HuH-7.5 (cell line): ENCODE results near the gene SNAPC4.

Experiments
- DNase-seq: peaks from one replicate; pipeline ENCODE4 v3.0.0; 2011; ENCODE audit warnings: low spot score

SNAPC4 gene, protein sequence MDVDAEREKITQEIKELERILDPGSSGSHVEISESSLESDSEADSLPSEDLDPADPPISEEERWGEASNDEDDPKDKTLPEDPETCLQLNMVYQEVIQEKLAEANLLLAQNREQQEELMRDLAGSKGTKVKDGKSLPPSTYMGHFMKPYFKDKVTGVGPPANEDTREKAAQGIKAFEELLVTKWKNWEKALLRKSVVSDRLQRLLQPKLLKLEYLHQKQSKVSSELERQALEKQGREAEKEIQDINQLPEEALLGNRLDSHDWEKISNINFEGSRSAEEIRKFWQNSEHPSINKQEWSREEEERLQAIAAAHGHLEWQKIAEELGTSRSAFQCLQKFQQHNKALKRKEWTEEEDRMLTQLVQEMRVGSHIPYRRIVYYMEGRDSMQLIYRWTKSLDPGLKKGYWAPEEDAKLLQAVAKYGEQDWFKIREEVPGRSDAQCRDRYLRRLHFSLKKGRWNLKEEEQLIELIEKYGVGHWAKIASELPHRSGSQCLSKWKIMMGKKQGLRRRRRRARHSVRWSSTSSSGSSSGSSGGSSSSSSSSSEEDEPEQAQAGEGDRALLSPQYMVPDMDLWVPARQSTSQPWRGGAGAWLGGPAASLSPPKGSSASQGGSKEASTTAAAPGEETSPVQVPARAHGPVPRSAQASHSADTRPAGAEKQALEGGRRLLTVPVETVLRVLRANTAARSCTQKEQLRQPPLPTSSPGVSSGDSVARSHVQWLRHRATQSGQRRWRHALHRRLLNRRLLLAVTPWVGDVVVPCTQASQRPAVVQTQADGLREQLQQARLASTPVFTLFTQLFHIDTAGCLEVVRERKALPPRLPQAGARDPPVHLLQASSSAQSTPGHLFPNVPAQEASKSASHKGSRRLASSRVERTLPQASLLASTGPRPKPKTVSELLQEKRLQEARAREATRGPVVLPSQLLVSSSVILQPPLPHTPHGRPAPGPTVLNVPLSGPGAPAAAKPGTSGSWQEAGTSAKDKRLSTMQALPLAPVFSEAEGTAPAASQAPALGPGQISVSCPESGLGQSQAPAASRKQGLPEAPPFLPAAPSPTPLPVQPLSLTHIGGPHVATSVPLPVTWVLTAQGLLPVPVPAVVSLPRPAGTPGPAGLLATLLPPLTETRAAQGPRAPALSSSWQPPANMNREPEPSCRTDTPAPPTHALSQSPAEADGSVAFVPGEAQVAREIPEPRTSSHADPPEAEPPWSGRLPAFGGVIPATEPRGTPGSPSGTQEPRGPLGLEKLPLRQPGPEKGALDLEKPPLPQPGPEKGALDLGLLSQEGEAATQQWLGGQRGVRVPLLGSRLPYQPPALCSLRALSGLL (N-terminal part only)

DNA sequence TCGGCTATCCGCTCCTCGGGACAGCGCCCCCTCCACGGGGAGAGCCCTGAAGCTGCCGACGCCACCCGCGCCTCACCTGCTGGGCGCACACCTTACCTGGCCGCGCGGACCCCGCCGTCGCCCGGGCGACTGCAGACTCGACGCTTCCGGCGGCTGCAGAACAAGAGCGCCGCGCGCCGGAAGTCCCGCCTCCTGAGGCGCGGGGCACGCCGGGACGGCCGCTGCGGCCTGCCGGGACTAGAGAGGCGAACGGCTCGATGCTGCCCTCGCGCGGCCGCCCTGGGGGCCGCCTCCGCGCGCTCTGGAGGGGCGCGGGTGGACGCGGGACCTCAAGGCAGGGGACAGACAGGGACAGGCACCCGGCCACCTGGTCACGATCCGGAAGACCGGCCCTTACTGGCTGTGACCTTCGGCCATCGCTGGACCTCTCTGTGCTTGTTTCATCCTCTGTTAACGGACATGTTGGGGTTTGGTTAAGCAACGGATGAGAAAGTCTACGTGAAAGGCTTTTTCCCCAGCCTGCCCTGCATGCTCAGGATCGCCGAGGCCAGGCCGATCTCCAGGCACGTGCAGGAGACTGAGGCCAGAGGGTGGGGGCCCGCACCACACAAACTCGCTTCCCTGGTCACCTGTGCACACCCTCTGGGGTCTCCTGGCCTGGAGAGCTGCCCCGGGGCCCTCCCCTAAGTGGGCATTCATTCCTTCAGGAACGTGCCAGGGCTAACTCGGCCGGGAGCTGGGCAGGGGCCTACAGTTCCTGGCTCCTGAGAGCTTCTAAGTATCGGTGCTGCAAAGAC, at the start of gene SNAPC4:
SNAPC4 (minus strand) TSS at position 133 of the 797 bp plus-strand sequence. CDS start 1,742 bp downstream, outside the sequence.
- peak; percentile 95 for DNase-seq

DNA sequence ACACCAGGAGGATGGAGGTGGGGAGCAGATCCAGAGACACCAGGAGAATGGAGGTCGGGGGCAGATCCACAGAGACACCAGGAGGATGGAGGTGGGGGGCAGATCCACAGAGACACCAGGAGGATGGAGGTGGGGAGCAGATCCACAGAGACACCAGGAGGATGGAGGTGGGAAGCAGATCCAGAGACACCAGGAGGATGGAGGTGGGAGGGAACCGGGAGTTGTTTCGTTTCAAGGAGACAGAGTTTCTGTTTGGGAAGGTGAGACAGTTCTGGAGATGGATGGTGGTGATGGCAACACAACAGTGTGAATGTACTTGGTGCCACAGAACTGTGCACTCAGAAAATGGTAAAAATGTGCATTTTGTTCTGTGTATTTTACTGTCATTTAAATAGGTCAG, 48.7 kb upstream of the SNAPC4 start:
- no peak for DNase-seq

DNA sequence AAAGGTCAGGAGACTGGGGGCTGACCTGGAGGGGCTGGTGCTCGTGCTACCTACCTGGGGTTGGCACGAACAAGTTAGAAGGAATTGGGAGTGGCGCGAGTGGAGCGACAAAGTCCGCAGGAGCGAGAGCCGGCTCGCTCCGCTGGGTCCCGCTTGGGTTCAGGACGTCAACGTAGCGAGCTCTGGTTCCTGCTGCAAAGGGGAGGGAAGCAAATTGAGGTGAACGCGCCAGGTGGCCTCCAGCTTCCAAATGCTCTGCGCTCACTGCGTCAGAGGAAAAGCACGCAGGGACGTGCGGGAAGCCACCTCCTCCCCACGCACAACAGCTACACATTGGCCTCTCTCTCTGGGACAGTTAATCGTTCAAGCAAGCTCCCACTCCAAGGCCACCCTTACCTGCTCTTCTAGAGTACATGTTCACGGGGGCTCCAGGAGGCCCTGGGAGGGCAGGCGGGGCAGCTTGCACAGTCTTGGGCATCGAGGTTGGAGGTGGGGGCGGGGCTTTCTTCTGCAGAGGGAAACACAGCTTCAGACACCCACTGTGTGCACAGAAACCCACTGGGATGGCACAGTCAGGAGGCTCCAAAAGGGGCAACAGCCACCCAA, 47.3 kb upstream of the SNAPC4 start:
- DNase-seq, result no peak

DNA sequence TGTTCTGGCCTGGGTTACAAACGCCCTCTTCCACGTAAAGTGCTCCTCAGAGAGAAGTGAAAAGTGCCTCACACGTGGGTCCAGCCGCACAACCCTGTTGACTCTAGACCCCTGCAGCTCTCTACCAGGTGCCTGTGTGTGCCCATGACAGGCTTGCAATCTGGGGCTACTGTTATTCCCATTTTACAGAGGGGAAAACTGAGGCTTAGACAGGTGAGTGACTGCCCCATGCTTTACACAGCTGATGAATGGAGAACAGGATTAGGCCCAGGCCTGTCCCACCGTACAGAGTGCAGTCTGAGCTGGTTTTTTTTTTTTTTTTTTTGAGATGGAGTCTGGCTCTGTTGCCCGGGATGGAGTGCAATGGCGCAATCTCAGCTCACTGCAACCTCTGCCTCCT, 45.8 kb upstream of the SNAPC4 start:
- no peak for DNase-seq

DNA sequence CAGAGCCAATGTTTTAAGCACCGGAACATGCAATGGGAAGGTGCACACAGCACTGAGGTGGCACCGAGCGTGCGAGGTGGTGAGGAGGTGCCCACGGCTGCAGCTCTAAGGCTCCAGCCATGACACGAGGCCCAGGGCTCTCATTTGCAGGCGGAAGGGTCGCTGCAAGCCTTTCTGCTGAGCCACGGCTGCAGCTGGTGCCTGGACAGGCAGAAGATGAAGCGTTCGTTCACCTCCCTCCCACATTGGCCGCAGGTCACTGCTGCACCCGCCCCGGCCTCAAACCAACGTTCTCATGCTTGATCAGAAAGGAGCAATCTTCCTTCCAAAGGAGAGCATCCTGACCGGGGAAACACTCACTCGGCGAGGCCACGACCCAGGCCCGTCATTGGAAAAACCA, 44.1 kb upstream of the SNAPC4 start:
- no peak for DNase-seq

DNA sequence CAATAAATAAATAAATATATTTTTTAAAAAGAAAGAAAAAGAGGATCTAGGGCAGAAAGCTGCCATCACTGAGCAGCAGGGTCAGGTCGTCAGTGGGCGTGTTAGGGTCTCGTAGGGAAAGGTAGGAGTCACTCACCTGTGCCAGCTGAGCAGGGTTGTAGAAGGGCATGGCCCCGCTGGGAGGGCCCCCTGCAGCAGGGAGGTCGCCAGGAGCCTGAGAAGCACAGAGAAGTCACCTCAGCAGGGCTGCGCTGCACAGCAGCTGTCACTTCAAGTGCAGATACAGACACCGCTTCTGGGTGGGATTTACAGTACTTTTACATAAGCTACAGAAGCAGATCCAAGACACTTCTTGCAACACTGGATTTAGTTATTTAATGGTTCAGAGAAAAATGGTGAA, 43.7 kb upstream of the SNAPC4 start:
- DNase-seq, result no peak

DNA sequence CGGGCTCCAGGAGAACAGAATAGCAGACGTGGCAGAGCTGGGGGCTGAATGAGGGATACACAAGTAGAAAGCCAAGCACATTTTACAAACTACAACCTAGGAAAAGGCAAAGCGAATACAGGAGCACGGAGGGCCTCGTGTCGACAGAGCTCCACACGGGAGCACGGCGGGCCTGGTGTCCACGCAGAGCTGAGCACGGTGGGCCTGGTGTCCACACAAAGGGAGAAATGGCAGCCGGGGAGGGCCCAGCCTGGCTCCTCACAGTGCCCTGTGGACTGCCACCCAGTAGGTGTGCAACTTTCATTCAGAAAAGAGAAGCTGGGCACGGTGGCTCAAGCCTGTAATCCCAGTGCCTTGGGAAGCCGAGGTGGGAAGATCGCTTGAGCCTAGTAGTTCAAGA, 43.1 kb upstream of the SNAPC4 start:
- no peak for DNase-seq

DNA sequence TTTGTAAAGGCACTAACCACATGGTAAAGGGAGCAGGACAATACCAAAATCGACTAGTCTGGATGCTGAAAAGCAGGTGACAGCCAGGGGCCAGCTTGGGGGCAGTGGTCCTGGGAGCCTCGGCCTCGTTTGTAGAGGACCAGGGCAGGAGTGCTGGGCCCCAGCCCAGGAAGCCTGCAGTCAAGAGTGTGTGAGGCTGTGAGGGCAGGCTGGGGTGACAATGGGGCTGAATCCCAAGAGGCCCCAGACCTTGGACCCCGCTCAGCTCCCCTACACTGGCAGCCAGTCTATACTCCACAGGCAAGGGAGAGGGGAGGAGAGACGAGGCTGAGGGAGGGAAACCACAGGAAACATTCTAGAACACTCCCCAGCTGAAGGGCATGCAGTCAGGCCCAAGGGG, 42.3 kb upstream of the SNAPC4 start:
- DNase-seq, result no peak

DNA sequence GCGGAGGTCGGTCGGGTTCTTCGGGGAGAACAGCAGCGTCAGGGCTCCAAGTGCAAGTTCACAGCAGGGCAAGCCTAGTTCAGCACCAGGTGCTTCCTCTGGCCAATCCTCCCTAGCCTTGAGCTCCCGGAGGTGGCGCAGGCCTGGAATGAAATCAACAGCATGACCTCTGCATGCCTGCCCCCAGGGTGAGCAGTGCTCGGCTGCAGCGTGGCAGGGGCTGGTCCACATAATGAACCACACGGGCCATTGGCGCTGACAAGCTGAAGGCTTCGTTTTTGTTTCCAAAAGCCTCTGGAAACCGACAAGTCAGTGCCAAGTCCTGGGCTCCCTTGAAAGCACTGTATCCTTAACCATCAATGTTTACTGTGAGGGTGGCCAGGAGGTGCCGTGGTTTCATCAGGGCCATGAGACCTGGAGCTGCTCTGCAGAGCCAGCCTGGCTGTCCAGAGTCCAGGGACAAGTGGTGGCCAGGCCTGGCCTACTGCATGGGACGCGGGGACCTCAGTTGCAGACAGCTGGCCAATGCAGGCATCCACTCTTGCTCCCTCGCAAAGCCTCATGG, 41.8 kb upstream of the SNAPC4 start:
- no peak for DNase-seq

DNA sequence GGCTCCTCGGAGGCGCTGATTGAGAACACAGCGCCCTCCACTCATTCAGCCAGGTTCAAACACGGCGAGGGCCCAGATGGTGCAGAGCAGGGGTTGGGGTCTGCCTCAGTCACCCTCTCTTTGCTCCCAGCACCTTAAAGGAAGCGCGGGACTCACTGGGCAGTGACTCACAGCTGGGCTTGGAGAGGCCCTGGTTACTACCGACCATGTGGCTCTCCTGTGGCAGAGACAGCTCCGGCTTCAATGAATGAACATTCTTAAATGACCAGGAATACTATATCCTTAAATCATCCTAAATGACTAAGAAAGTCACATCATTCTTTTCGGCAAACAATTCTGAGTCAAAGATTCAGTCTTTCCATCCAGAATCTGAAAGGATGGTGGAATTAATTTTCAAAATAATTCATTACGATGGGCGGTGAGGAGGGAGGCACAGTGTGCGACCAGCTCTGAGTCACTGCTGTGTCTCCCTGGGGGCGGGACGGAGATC, 41.3 kb upstream of the SNAPC4 start:
- no peak for DNase-seq

DNA sequence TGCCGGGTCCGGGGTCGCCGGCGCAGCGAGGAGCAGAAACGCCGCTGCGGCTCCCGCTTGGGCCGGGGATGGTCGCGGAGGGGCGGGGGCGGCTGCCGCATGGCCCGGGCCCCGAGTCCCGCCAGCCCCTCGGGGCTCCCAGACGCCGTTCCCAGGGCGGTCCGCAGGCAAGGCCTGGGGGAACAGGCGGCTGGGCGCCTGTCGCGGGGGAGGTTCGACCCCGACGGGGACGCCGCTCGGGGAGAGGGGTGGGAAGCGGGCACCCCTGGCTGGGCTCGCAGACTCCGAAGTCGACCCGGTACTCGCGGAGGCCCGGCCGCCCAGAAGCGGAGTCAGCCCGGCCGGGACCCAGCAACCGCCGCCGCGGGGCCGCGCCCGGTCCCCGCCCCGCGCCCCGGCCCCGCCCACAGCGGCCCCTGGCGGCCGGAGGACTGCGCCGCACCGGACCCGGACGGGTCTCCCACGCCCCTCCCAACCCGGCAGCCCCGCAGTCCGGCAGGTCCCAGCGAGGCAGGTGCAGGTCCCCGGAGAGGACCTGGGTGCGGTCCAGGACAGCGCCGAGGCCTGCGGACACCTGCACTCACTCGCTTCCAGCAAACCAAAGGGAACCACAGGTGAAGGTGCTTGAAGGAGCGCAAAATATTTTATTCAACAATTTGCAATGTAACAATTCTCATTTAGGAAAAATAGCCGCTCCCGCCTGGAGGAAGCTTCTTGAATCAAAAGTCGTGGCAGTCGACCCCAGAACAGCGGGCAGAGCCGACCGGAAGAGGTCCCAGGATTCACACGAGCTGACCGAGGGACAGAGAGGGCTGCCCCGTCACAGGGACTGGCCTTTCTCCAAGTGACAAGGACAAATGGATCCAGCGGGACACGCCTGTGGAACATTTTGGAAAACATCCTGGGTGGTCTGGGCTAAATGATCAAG, 39.8 kb upstream of the SNAPC4 start, which contains the start of gene INPP5E:
INPP5E (minus strand) TSS at position 365 of the 928 bp plus-strand sequence. CDS start 426 bp downstream, outside the sequence.
- DNase-seq, result peak; percentile 95

DNA sequence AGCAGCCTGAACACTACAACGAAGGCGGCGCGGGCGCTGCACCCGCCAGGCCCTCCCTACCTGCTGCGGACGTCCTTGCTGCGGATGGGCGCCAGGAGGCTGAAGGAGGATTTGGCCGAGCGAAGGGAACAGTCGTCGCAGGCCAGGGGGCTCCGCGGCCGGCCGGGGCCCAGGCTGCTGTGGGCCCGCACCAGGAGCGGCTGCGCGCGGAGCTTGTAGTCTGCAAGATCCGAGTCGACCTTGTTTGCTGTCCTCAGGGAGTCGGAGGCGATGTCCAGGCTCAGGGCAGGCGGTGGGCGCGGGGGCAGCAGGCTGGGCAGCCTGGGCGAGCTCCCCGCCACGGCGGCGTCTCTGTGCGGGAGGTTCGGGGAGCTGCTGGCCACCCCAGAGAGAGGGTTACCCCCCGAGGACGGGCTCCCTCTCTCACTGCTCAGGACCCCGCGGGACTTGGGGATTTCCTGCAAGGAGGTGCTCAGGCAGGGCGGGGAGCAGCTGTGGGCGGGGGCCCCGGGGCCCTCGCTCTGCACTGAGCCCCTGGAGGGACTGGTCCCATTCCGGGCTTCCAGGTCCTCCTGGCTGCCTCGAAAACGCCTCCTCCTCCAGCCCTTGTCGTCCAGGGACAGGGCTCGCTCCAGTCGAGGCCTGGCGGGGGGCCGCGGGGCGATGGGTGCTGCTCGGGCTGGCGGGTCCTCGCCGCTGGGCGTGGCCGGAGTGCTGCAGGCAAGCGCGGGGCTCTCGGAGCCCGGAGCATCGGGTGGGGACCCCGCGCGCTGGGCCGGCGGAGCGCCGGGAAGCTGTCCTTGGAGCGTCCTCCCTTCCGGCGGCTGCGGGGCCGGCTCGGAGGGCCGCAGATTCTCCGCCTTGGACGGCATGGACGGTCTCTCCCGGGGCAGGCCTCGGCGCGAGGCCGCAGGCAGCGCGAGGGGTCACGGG, 38.8 kb upstream of the SNAPC4 start:
- DNase-seq, result peak; percentile 76

DNA sequence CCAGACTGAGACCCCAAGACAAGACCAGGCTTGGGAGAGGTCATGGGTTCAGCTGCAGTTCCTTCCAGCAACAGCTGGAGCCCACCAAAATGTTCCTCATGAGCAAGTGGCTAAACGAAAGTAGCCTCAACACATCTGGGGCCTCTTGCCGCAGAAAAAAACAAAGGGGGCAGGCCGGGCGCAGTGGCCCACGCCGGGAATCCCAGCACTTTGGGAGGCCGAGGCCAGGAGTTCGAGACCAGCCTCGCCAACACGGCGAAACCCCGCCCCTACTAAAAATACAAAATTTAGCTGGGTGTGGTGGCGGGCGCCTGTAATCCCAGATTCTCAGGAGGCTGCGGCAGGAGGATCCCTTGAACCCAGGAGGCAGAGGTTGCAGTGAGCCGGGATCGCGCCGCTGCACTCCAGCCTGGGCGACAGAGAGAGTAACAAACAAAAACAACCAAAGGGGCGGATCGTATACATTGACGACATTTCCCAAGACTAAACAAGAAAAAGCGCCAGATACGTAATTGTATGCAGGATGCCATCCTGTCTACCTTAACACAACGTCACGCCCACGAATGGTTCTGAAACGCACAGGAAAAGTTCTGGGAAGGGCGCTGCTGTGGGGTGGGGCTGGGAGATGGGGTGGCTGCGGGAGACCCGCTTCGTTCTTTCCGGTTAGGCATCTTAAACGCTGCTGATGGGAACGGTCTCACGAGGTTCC, 38.0 kb upstream of the SNAPC4 start:
- no peak for DNase-seq

DNA sequence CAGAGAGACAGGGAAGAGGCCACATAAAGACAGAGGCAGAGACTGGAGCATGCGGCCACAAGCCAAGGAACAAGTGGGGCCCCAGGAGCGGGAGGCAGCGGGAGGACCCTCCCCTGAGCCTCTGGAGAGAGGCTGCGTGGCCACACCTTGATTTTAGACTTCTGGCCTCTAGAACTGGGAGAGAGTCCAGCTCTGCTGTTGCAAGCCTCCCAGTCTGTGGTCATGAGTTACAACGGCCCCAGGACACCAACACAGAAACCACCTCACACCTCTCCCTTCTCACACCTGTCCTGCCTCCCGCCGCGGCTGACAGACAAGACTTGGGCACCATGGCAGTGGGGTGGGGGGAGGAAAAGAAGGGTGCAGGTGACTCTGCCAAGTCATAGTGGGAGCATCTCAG, 37.5 kb upstream of the SNAPC4 start:
- DNase-seq, result no peak

DNA sequence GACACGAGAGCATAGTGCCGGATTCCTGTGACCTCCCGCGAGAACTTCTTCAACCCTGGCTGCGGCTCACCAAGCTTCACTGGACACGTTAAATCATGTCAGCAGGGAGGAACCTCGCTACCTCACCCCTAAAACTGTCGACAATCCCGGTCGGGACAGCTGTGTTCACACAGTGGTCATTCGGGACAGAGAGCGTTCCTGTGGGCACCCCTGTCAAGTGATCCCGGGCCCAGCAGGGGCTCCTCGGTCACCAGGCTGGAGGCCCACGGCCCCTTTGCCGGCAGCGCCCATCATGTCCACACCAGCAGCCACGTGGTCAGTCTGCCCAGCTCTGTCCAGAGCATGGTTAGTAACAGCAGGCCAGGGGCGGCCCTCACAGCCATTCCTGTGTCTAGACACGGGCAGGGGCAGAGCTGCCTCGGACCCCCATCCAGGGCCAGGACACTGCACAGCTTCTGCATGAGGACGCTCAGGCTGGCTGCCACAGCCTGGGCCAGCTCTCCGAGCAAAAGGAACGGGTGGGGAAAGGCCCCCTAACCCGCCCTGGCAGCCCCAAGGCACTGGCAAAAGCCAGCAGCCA, 36.2 kb upstream of the SNAPC4 start:
- DNase-seq, result no peak

DNA sequence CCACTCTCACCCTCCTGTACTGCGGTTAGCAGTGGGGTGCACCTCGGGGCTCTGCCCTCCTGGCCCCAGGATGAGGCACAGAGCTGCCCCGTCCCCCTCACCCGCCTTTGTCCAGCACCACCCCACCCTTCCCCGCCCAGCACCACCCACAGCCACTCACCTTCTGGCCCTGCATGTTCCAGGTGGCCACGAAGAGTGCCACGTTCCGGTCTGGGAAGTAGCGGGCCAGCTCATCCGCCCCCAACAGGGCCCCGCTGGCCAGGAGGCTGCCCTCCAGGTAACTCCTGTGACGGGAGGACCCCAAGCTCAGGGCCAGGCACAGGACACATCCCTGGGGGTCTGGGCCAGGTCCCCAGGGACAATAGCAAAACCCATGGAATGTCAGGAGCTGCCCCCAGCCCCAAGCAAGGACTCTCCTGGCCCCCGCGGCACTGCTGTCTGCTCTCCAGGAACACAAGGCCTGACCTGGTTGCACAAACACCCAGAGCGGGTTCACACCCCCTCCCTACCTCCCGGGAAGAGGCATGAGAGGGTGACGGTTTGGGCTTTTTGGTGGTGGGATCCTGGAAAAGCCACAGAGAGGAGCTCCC, 34.7 kb upstream of the SNAPC4 start:
- DNase-seq, result no peak
